Renal cortical epithelial cell (primary cell): ENCODE measurements around the gene KRT31. TPM values are rescaled to one million over a fixed set of nuclear protein-coding genes. Genes with fewer than 3 reads are reported as not detected.
A peak's percentile ranks its signal among the peaks of the same experiment; 100 is the strongest.
"Not testable (repeated sequence)": the region's sequence is repeated elsewhere in the genome, so short reads cannot be mapped to it uniquely, and the experiment has no call there.

Experiments
- DNase-seq: peaks from one replicate; pipeline ENCODE4 v3.0.0-alpha.2; 2011; ENCODE audit warnings: low read depth
- total RNA-seq: library from RNA; depleted of rRNA; stranded (reverse); fragments of >200 nt; gene quantifications from 2 replicates; pipeline ENCODE4 v1.2.3, GENCODE V29; 2014

Gene KRT31
- not detected in 2 replicates for total RNA-seq

GRCh38 chr17:41396996-41397660 lies at the start of gene KRT31:
Gene KRT31, minus strand, starts transcription at chr17:41397608. Its CDS starts 69 bp downstream, at chr17:41397539.
- no peak for DNase-seq

DNA sequence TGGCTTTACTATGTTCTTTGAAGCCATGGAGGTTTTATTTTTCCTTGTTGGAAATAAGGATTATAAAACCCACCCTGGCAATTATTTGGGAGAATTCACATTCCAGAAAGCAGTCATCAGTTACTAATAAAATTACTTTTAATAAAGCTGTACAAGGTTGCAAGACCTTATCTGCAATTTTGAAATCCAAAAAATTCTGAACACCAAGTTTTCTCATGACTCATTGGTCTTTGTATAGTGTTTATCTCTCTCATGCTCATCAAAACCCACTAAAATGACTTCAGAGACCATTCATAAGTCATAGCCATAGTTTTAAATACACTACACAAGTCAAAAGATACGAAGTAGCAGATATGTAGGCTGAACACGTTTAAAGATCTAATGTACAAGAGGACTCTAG lies 49.4 kb upstream of the KRT31 start:
- DNase-seq, result no peak

- DNase-seq, result no peak
Measured at GRCh38 chr17:41444640-41445039, 47.2 kb upstream of the KRT31 start.

- no peak for DNase-seq
Measured at GRCh38 chr17:41444186-41444585, 46.8 kb upstream of the KRT31 start.

GRCh38 chr17:41442739-41443138 lies 45.3 kb upstream of the KRT31 start:
- peak; percentile 42 for DNase-seq

GRCh38 chr17:41440531-41441033 lies 43.2 kb upstream of the KRT31 start, which contains the start of gene KRT38:
Gene KRT38, minus strand, starts transcription at chr17:41440983. Its CDS starts 62 bp downstream, at chr17:41440921.
- DNase-seq, result no peak

GRCh38 chr17:41439375-41439774 lies 42.0 kb upstream of the KRT31 start:
- DNase-seq, result peak; percentile 69

DNA sequence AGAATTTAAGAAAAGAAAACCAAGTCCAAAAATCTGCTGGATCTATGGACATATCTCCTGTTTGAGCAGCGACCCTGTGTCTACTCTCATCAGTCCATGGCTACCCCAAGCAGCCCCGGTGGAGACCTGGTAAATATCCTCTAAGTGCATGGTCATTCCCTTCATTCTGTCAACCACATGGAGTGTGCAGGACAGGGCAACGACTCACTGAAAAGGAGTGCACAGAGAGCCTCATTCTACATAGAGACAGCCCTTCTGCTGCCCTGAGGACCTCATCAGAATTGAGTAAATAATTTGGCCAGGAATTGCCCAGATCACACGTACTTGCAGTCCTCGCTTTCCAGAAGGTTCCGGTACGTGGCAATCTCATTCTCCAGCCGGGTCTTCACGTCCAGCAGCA lies 40.4 kb upstream of the KRT31 start:
- no peak for DNase-seq

DNA sequence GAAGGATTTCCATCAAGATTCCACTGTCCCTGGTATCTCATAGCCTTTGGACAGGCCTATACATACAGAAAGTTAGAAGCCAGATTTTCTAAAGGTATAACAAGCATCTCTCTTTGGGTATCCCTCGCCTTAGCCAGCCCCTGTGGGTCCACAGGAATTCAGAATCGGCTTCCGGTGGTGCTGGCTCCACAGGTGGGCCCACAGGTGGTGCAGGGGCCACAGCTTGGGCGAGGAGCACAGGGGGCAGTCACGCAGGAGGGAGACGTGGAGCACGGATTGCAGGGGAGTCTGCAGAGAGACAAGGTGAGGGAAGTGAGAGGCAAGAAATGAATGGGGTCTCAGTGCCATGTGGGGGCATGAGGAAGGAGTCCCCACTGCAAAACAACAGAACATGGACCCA lies 39.8 kb upstream of the KRT31 start:
- no peak for DNase-seq

DNA sequence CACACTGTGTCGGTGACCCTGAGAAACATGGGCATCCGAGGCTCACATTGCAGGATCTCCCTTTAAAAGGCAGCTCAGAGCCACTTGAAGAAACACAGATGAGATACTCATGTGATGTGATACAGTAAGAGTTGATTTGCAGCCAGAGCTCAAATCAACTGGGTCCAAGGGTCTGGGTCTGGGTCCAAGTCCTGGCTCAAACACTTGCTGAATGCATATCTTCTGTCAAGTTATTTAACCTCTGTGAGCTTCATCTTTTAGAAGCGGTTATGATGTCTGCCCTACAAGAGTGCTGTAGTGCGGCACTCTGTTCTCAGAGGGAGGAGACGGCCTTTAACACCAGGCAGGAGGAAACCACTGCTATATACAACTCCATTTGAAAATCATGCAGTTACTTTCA lies 37.0 kb upstream of the KRT31 start:
- DNase-seq, result no peak

- DNase-seq, result no peak
Measured at GRCh38 chr17:41434005-41434404, 36.6 kb upstream of the KRT31 start.

DNA sequence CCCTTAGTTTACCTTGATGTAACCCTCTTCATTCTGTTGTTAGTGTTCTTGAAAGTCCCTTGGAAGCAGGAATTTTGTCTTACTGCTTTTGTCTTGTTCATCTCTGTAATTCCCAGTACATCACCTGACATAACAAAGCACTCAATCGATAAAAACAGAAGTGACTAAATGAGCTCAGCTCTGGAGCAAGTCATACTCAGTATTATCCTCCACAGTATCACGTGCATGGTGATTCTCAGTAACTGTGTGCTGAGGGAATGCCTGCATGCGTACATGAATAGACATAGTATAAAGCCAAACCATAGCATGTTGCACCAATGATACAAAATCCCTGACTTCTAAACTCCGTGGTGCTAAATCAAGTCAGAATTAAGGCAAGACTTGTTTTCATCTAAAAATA lies 36.2 kb upstream of the KRT31 start:
- no peak for DNase-seq

DNA sequence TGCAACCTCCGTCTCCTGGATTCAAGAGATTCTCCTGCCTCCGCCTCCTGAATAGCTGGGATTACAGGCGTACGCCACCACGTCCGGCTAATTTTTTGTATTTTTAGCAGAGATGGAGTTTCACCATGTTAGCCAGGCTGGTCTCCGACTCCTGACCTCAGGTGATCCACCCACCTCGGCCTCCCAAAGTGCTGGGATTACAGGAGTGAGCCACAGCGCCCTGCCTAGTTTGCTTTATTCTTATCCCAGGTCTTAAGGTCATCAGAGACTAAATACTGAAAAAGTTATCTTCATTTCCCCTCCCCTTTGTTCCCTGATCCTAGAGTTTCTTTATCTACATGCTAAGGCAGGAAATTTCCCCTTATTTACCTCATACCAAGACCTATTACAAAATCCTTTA lies 33.0 kb upstream of the KRT31 start:
- DNase-seq, result not testable (repeated sequence)

DNA sequence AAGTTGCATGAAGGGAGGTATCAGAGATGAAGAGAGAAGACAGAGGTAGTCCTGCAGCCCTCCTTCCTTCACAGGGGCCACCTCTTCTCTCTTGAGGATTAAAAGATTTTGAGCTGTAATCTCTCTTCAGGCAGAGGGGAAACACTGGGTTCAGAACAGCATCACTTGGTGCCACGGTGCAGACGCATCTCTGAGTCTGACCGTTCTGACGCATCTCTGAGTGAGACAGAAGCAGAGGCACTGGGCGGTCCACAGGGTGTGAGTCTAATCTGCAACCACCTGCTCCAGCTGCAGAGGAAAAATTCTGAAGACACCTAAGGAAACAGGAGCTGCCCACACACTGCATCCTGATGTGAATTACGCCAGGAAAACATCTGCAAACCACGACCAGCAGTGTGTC lies 32.3 kb upstream of the KRT31 start:
- DNase-seq, result no peak

DNA sequence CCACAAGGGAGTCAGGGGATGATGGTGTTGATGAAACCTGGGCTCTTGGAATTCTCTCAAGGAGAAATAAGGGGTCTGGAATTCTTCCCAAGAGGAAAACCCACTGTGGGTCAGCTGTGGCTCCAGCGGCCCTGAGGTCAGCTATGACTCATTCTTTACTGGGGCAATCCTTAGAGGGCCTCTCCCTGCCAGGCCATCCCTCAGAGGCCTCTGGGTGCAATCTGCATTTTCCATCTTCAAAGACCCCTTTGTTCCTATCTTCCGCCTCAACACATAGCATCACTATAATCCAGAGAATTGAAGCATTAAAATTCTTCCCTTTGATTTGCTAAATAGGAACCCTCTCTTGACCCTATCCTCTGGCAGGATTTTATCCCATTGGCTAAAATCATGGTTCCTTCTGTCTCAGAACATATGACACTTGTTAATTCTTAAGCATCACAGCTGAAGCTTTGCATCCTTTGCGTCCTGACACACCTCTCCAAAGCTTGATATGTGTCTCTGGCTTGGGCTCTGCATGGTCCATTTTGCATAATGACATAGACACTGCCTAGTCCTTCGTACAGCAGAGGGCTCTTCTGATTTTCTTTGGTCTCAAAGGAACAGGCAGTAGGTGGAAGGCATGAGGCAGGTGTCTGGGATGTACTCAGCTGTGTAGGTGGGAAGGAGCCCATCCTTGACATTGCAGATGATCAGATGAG lies 31.3 kb upstream of the KRT31 start:
- DNase-seq, result peak; percentile 36

- no peak for DNase-seq
Measured at GRCh38 chr17:41424111-41424635, 26.8 kb upstream of the KRT31 start, which contains the start of gene KRT37. Gene KRT37, minus strand, starts transcription at chr17:41424585. Its CDS starts 62 bp downstream, at chr17:41424523.

DNA sequence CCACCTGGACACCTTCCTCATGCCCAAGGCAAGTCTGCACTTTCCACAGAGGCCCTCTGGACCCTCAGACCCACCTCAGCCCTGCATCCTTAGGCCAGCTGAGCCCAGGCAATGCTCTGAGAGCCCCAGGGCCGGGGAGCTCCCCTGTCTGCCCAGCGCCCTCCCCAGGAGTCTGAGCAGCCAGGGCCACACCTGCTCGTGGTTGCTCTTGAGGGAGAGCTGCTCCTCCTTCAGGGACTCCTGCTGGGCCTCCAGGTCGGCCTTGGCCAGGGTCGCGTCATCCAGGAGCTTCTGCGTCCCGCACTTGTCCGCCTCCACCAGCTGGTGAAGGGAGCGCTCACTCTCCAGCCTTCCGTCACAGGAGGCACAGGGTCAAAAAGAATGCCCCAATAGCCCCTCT lies 25.2 kb upstream of the KRT31 start:
- DNase-seq, result not testable (repeated sequence)

DNA sequence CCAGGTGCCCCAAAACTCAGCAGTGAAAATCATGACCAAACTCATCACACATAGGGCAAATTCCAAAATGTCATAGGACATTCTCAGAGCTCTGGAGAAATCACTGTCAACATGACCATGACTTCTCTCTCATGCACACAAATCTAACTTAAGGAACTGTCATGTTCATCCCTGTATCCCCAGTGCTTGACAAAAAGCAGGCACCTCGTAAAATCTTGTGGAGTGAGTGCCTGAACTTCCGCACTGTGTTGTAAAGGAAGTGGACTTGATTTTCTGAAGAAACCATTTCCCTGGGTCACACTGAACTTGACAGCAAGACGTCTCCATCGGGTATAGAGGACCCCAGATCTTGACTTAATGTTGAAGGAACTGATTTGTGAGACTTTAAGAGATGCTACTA lies 24.2 kb upstream of the KRT31 start:
- DNase-seq, result no peak

DNA sequence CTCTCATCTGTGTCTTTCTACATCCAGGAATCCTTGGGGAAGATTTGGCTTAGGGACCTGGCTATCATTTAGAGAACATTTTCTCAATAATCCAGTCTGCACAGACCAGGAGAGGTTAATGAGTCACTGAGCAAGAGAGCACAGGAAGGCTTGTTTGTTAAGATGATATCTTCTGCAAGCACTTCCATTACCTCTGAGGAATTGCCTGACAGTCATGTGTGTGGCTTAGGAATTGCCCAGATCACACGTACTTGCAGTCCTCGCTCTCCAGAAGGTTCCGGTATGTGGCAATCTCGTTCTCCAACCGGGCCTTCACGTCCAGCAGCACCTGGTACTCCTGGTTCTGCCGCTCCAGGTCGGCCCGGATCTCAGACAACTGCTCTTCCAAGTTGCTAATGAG lies 23.7 kb upstream of the KRT31 start:
- DNase-seq, result peak; percentile 91

DNA sequence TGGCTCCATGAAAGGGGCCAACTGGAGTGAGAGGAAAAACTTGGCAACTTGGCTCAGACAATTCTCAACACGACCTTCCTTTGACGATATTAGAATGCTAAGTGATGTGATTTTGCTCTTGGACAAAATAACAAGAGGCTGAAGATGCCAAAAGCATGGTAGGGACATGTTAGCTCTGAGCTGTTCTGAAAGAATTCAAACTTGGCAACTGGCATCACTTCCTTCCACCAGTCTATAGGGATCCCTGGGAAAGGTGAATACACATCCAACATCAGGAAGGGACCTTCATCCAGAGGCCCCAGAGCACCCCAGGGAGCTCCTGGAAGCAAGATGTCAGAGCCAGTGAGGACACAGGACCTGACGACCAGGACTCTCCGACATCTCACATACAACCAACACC lies 22.7 kb upstream of the KRT31 start:
- no peak for DNase-seq

- no peak for DNase-seq
Measured at GRCh38 chr17:41419716-41420115, 22.3 kb upstream of the KRT31 start.

DNA sequence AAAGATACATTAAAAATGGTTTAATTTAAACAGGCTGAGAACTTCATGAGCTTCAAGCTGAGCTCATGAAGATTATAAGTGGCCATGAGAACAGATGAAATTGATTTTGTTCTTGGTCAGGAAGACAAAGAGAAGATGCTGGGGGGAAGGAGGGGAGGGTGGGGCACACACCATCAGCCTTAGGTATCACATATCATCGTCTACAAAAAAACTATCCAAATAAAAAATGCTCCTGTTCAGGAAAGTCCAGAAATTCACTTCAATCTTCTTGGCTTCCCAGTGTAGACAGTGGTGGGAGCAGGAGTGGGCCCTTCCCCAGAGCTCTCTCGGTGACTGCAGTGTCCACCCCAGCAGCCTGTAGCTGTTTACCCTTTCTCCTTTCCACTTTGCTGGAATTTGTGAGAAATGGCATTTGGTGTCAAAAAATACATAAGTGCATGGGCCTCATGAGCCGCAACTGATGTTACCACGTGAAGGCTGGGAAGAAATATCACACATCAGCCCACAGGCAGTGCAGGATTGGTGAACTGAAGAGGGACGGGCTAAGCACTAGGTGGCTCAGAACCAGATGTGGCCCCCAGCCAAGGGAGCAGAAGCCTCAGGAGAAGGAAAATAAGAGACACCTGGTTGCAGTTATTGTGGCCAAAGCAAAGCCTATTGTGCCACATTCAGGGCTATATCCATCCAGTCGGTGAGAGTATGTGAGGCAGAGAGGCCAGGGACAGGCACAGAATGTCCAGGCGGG lies 20.9 kb upstream of the KRT31 start:
- DNase-seq, result no peak
